GM12891 (cell line): ENCODE results near the gene SCN9A.

Source experiments
- PAX5 ChIP-seq: IDR thresholded peaks from 2 replicates; pipeline ENCODE4 v1.6.1; 2011; ENCODE audit warnings: low read length, moderate library complexity, mild to moderate bottlenecking; ENCODE audit not compliant: insufficient read depth, severe bottlenecking
- POLR2A ChIP-seq: IDR thresholded peaks from 2 replicates; pipeline ENCODE4 v1.6.1; 2011; ENCODE audit warnings: low read depth, low read length, control low read depth
- POLR2AphosphoS5 ChIP-seq: IDR thresholded peaks from 2 replicates; pipeline ENCODE4 v1.6.1; 2011; ENCODE audit warnings: low read depth, low read length, control low read depth
- POU2F2 ChIP-seq: IDR thresholded peaks from 2 replicates; pipeline ENCODE4 v1.6.1; 2011; ENCODE audit warnings: low read depth, mild to moderate bottlenecking, control low read depth, low read length, moderate library complexity
- SPI1 ChIP-seq: IDR thresholded peaks from 2 replicates; pipeline ENCODE4 v1.6.1; 2011; ENCODE audit warnings: low read depth, low read length, control low read depth
- TAF1 ChIP-seq: IDR thresholded peaks from 2 replicates; pipeline ENCODE4 v1.6.1; 2011; ENCODE audit warnings: low read depth, low read length, control low read depth

DNA sequence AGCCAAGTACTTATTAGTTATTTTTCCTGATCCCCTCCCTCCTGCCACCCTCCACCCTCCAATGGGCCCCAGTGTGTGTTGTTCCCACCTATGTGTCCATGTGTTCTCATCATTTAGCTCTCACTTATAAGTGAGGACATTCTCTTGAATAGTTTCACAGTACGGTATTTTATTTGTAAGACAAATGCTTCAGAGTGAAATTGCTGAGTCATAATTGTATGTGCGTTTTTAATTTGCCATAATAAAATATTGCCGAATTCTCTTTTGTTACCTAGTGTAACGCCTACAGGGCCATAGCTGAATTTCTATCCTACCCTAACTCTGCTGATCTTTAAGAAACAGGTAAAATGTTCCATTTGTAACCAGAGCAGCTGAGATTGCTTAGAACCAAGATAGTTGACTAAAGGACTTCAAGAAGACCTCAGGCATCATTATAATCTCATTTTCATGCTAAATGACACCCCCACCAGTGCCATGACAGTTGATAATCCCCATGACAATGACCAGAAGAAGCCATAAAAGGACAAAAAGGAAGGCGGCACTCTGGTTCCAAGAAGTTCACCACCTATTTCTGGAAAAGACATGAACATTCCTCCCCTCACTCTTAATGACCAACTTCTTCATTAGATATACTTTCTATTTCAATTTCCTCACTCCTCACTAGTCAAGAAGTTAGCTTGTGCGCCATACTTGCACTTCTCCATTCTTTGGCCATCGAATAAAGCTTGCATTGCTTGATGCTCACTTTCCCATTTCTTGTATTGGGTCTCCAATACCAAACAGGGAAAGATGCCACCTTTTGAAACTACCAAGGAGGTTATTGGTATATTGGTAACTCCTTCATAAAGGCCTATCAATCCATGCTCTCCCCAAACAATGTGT, 18.4 kb downstream of the SCN9A start:
- TF ChIP-seq POLR2AphosphoS5 (no peak), POLR2A (no peak), SPI1 (no peak), TAF1 (no peak), PAX5 (no peak), POU2F2 (no peak)
